HG02973 (cell line): ENCODE results near the gene PIAS3.

Source experiments
- ATAC-seq: cut with Tn5 transposase; IDR thresholded peaks from one replicate; pipeline ENCODE4 v1.9.1; 2021; ENCODE audit warnings: moderate library complexity; ENCODE audit not compliant: unreplicated experiment

Gene PIAS3

DNA sequence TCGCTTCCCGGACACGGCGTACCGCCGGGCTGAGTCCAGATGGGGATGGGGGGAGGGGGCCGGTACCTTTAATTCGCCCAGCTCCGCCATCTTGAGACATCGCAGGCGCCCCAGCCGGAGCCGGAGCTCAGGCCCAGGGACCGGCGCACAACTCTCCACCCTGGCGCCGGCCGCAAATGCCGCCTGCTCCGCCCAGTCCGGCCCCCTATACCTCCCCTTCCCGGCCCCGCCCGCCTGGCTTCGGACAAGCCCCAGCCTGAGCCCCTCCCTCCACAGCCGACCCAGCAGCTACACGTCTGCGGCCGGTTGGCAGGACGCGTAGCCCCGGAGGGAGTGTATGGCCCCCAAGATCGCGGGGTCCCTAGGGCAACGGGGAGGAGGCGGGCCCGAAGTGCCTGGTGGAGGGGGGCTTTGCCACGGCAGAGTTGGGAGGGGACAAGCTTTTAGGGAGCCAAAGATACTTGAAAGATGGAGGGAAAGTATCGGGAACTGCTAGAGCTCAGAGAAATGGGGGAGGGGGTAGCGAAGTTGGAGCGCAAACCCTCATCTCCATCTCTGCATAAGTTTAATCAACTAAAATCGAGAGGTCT, at the start of gene PIAS3:
PIAS3 (minus strand) TSS at position 181 of the 590 bp plus-strand sequence; CDS start at position 90, 91 bp downstream.
- peak; percentile 76 for ATAC-seq

DNA sequence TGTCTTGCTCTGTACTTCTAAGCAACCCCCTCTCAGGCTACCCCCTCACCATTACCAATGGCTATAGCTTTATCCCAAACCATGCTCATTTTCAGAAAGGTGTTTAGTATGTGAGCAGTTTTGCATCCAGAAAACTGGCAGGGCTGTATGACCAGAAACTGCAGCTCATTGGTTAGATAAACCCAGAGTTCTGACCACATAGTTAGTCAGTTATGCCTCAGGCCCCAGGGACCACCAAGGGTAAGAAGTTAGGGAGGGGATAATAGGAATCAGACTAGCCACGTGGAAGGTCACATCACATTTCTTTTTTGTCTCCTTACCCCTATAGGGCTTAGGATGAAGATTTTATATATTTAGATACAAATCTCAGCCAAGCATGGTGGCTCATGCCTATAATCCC, 49.8 kb upstream of the PIAS3 start:
- no peak for ATAC-seq

DNA sequence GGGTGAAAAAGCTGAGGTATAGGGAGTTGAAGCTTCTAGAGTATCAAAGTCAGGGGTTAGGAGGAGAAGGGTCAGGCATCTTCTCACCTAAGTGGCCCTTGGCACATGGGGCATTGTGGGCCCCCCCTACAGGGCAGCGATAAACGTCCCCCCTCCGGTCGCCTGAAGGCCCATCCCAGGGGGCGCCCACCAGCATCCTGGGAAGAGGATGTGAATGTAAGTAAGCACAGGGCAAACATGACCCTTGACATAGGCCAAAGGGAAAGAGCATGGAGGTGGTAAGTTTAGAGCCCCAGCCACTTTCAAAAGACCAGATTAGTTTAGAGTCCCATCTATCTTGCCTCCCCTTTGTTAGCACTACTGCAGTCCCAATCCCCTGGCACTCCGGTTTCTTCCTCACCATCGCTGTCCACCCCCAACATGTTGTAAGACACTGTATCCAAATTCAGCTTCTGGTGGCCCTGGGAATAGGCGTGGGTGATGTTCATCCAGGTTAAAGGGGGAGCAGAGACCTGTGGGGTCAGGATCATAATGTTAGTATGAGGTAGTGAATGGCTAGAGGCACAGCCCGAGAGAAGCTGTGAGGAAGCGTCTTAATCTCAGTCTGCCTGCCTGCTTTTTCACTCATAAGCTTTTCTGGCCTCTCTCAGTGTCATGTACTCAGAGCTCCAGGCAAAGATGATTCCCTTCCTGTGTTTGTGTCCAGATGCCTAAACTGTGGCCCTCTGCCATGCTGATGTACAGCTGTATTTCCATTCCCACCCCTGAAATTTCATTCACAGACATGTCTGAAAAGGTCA, 48.3 kb upstream of the PIAS3 start:
- ATAC-seq = no peak

DNA sequence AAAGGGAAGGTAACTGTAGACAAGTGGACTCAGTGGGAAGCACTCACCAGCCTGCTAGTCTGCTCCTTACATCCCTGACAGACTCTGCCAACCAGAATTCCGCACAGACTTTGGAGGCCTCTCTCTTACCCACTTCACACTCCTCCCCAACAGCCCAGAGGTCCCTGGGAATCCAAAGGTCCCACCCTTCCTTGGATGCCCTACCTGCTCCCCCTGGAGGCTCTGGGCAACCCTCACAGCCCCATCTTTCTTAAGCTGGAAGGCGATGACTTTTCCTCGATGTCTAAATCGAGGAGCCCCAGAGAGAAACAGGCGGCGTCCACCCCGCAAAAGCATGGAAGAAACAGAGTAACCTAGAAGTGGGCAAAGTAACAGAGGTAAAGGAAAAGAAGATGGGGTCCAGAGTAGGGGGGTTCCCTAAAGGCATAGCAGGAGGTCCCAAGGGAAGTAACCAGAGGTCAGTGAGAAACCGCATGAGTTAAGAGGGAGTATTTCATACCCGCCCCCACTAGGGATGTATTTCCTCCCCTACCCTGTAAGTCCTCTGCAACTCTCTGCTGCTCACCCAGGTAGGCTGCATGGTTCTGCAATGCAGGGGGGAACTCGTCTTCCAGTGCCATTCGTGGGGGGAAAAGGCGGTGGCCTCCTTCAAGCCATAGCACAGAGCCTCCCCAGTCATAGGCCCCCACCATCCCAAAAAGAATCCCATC, 42.6 kb upstream of the PIAS3 start:
- ATAC-seq = no peak

DNA sequence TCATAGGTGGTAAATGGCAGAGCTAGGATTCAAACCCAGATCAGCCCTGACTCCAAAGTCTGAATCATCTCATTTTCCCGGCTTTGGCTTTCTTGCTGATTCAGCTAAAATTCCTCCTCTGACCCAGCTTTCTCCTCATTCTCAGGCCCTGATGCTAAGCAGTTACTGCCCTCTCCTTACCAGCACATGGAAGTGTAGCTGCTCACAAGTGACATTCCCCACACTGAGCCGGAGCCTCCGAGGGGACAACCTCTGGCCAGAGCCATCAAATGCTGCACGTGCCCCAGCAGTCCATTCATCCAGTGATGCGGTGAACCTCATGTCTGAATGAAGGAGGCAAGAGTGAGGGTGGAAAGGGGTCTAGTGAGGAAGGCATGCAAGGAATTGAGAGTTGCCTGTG, 39.9 kb upstream of the PIAS3 start:
- ATAC-seq = no peak

DNA sequence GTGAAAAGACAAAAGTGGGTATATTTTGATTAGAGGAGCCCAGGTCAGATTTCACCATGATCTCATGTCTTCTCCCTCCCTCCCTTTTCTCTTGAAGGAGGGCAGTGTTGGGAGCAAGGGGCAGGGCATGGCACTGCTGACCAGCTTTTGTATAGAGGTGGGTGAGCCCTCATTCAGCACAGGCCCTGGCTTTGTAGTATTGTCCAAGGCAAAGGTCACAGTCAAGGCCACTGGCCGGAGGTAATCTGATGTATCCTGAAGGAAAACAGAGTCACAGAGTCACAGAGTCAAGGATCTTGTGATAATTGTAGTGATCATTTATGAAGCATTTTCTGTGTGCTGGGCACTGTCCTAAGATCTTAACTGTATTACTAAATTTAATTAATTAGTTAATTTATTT, 39.1 kb upstream of the PIAS3 start:
- ATAC-seq = no peak

DNA sequence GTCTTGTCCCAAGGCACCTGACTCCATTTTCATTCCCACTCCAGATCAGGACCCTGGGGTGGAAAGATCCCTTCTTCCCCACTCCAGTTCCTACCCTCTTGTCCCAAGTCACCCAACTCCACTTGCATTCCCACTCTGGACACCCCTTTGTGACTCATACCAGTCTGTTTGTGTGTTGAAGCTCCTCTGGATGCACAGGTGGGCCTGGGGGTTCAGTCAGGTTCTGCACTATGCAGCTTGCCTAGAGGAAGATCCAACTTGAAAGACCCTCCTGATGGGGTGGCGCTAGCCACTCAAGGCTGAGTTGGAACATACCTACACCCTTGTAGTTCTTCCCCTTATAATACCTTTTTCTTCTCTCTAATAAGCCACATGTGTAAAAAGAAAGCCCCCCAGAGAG, 36.6 kb upstream of the PIAS3 start:
- ATAC-seq = no peak

DNA sequence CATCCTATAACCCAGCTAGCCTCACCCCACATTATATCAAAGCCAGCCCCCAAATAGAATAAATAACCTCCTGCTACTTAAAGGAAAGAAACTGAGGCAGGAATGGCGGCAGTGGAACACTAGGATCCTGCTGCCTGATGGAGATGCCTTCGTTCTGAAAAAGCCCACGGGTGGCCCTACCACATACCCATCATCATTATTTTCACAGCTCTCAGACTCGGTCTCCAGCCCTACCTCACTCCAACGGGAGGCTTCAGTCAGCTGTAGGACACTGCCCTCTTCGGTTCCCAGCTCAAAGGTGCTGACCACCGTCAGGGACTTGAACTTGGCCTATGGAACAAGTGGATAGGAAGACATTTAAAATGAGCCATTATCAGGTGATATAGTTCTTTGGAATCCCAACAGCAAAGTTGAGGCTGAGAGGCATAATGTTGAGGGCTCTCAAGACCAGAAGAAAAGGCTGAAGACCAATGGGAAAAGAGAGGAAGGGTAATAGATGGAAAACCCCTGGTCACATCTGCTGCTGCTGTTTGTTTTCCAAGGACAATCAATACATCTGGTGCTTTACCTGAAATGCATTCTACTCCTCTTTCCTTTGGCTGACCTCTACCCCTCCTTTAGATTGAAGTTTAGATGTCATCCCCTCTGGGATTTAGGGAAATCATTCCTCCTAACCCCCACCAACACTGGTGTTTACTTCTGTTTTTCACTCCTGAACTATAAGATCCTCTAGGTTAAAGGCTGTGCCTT, 34.6 kb upstream of the PIAS3 start:
- ATAC-seq = no peak

DNA sequence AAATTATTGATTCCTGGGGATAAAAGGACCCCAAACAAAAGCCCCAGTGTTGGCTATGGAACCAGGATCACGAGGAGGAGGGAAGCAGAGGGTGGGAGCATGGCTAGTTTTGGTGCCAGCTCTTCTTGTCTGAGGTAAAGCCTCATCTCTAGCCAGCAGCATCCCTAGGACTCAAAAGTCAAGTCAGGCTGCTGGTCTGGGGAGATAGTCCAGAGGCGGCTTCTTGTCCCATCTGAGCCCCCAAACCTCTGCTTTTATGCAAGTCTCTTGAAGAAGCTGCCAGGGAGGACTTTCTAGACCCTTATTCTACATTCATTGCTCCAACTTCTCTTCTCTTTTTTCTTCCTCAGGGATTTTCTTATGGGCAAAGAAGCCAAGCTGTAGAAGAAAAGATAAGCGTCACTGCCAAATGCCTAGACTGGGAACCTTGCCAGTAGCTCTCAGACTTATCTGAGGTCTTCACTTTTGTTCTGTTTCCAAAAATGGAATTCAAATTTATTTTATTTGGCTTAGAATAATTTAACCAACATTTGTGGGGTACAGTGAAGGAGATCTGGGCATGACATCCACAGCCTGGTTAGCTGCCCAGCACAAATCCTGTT, 33.7 kb upstream of the PIAS3 start:
- no peak for ATAC-seq

DNA sequence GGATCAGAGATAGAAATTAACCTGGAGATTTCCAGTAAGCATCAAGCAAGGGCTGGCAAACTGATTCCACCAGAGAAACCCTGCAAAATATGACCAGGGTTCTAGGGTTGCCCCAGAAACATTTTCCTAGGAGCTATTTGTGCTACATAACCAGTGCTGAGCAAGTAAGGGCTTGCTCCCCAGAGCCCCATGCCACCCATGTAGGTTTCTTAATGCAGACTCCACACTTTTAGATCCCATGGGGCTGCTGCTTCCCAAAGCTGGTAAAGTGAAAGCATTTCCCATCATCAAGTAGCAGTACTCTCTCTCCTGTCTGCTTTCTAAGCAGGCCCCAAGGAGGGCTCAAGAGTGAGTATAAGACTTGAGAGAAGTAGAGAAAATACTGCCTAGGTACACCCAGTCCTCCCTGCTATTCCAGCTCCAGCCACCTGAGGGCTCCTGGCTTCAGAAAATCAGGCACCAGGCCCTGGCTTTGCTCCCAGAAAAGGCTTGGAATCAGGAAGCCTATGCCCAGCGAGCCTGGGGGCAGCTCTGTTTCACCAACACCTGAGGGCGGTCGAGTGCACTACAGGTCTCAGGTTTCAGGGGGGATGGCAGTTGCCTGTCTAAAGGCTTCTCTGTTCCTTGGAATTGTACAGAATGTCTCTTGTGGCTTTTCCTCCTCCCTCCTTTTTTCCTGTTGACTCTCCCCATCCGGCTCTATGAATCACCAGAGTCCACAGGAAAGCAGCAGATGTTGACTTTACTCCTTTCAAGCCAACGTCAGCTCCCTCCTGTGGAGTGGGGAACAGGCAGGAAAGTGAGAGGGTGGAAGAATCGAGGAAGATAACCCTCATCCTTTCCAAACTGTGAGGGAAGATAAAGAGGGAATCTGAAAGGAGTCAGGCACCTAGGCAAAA, 33.0 kb upstream of the PIAS3 start:
- ATAC-seq = no peak

DNA sequence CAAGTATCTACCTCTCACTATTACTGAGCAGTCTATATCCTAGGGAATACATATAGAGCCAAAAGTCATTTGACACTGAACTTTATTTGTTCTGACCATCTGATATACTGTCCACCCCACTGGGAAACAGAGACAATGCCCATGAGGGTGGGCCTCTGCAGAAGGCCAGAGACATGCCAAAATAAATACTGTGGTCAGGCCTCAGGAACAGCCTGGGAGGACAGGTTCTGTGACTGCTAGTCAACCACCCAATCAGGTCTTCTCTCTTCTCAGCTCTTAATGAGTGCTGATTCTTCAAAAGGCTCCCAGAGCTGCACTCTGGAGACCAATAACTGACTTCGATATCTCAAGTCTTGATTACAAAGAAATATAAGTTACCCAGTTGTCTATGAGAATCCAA, 32.3 kb upstream of the PIAS3 start:
- ATAC-seq = no peak

DNA sequence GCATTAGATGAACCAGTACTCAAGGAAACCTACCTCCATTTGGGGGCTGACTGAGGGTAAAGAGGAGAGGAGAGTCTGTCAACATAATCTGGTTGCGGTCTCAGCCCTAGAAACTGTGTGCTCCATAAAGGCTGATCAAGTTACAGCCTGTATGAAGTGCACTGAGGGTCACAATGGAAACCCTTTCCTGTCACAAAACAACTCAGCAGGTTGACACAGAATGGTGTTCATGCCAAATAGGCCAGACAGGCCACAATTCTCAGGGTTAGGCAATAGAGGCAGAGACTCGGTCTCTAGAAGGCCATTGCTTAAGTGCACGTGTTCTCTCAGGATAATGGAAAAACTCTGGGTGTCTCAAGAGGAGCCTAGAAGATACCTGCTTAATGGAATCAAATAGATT, 30.8 kb upstream of the PIAS3 start:
- no peak for ATAC-seq

DNA sequence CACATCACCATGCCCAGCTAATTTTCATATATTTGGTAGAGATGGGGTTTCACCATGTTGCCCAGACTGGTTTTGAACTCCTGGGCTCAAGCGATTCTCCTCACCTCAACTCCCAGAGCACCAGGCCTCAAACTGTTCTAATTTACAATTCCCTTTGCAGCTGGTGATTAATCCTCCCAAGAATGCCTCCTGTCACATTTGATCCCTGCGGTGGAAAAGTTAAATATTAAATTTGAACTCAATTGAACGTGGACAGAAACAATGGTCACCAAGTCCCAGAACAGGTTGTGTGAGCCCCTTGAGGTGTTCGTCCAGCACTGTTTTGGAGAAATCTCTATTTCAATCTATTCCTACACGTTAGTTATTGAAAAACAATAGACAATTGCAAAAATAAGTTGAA, 28.8 kb upstream of the PIAS3 start:
- no peak for ATAC-seq

DNA sequence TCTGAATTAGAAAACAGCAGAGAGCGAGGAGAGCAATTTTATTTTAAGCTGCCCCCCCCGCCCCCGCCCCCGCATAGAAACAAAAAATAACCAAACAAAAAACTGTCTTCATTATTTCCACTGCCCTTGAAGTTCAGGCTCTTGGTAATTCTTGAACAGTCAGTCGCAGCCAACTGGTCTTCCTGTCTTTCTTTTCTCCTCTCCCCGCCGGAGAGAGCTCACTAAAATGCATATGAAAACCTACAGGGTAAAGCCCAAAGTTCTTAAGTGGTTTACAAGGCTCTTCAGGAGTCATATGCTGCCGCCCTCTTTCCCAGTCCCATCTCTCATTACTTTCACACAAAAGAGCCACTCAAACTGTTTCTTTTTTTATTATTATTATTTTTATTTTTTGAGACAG, 27.9 kb upstream of the PIAS3 start:
- ATAC-seq = no peak

DNA sequence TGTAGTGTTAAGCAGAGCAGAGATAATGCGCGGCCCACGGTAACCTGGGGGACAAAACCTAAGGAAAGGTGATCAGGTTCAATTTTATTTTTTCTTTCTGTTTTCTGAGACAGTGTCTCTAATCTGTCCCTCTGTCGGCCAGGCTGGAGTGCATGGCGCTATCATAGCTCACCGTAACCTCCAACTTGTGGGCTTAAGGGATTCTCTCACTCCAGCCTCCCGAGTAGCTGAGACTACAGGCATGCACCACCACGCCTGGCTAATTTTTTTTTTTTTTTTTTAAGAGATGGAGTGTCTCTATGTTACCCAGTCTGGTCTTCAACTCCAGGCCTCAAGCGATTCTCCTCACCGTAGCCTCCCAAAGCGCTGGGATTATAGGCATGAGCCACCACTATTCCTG, 27.5 kb upstream of the PIAS3 start:
- no peak for ATAC-seq

DNA sequence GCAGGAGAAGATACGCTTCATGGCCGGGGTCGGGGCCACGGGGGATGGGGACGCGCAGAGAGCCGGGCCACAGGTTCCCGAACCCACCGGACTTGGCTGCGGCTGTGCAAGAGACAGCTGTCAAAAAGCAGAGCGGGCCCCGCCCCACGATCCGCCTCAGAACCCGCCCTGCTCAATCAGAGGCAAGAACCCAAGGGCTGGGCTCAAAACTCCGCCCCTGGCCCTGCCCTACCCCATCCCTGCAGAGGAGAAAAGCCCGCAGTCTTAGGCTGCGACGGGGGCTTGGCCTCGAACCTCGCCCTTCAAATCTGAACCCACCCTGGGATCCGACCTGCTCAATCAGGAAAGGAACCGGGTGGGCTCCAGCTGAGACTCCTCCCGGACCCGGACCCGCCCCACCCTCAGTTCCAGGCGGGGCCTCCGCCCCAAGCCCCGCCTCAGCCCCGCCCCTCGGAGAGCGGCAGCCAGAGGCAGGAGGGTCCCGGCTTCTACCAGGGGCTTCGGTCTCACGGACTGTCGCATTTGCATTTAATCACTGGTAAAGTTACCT, 26.9 kb upstream of the PIAS3 start, which contains the start of gene ANKRD35:
ANKRD35 (minus strand) TSS at position 129 of the 550 bp plus-strand sequence; CDS start at position 21, 108 bp downstream.
- peak; percentile 98 for ATAC-seq

DNA sequence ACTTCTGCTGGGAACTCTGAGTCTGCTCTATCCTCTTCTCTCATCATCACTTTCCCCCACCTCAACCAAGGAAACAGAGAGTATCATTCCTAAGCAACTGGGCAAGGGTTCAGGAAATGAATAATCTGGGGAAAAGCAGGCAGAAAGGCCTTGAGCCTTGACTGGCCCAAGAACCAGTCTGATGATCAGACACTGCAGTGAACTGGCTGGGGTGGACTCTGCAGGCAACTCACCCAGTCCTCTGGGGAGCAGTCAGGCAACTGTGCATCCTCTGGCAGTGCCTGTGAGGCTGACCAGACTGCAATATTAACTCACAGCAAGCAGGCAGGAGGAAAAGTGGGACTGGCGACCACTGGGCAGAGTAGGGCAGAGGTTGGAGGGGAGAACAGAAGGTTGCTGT, 25.8 kb upstream of the PIAS3 start:
- ATAC-seq = no peak

DNA sequence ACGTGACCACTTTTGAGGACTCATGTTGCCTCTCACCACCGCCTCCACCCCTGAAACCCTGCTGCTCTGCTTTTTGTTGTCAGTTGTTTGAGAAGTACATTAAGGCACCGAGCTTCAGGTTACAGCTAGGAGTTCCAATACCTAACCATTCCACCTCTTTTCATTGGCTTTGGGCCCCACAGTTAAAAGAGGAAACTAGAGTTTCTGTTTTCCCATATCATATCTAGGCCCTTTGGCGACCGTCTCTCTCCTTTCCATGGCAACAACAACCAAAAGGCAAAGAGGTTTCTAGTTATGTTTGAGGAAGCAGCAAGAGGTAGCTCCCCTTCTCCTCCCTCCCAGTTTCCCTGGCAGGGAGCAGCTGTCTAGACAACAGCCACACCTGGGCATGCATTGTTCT, 20.9 kb upstream of the PIAS3 start:
- ATAC-seq = no peak

DNA sequence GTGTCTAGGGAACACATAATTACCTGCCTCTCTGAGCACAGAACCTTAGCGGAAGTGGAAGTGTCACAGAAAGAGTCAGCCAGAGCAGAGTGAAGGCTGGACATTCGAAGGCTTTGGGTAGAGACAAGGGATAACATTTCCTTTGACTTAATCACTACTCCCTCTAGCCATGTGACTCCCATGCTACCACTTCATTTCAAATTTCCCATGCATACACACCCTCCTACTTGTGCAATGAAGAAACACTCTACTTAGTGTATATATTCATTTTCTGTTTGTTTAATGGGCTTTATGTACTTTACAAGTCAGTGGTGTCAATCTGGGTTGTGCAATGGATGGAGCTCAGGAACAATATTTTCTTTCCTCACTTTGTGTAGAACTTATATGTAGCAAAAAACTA, 19.8 kb upstream of the PIAS3 start:
- ATAC-seq = no peak
